H4 (cell line): ENCODE measurements around the gene ZNF10. TPM values are rescaled to one million over a fixed set of nuclear protein-coding genes. Genes with fewer than 3 reads are reported as not detected.

Experiments used
- DNase-seq: peaks from one replicate; pipeline ENCODE4 v3.0.0-alpha.2; 2015; ENCODE audit warnings: low spot score
- total RNA-seq: library from RNA; depleted of rRNA; stranded (reverse); fragments of >200 nt; shearing (Covaris generic); gene quantifications from 2 replicates; pipeline ENCODE4 v1.2.3, GENCODE V29; 2014; rRNA removed

ZNF10 gene
- 1.4 and 3.0 TPM in 2 replicates for total RNA-seq

GRCh38 chr12:133130038-133130807 is at the start of gene ZNF10, which contains the start of gene ZNF891:
ZNF10 (plus strand) TSS chr12:133130627; CDS start chr12:133144493, 13,866 bp downstream.
ZNF891 (minus strand) TSS chr12:133130274; CDS start chr12:133121918, 8,356 bp downstream.
- DNase-seq, result peak; percentile 91

- no peak for DNase-seq
Measured at GRCh38 chr12:133081159-133081780, 49.2 kb upstream of the ZNF10 start.

GRCh38 chr12:133083345-133083744 is 47.1 kb upstream of the ZNF10 start:
- no peak for DNase-seq

- DNase-seq, result no peak
Measured at GRCh38 chr12:133105620-133106019, 24.8 kb upstream of the ZNF10 start.

GRCh38 chr12:133106253-133106652 is 24.2 kb upstream of the ZNF10 start:
- DNase-seq, result no peak

- DNase-seq, result no peak
Measured at GRCh38 chr12:133107121-133107520, 23.3 kb upstream of the ZNF10 start.

- no peak for DNase-seq
Measured at GRCh38 chr12:133108150-133108549, 22.3 kb upstream of the ZNF10 start.

GRCh38 chr12:133120385-133121191 is 9.8 kb upstream of the ZNF10 start:
- DNase-seq, result no peak

- DNase-seq, result no peak
Measured at GRCh38 chr12:133124674-133125073, 5.8 kb upstream of the ZNF10 start.

- DNase-seq, result no peak
Measured at GRCh38 chr12:133129368-133130037, 924 bp upstream of the ZNF10 start.

GRCh38 chr12:133130808-133131128 is 341 bp downstream of the ZNF10 start:
- no peak for DNase-seq

- DNase-seq, result no peak
Measured at GRCh38 chr12:133135747-133136146, 5.3 kb downstream of the ZNF10 start.

GRCh38 chr12:133145981-133146380 is 15.6 kb downstream of the ZNF10 start:
- no peak for DNase-seq

GRCh38 chr12:133156125-133156690 is 25.8 kb downstream of the ZNF10 start:
- DNase-seq, result no peak

GRCh38 chr12:133165776-133166175 is 35.3 kb downstream of the ZNF10 start:
- no peak for DNase-seq

GRCh38 chr12:133172491-133172890 is 42.1 kb downstream of the ZNF10 start:
- DNase-seq, result no peak

GRCh38 chr12:133174901-133175300 is 44.5 kb downstream of the ZNF10 start:
- no peak for DNase-seq

- no peak for DNase-seq
Measured at GRCh38 chr12:133180669-133181068, 50.2 kb downstream of the ZNF10 start.

- DNase-seq, result peak; percentile 75
Measured at GRCh38 chr12:133181238-133181959, 51.0 kb downstream of the ZNF10 start, which contains the start of gene ZNF268. ZNF268 (plus strand) TSS chr12:133181495; CDS start chr12:133181998, 503 bp downstream.

- DNase-seq, result no peak
Measured at GRCh38 chr12:133190176-133190575, 59.7 kb downstream of the ZNF10 start.

GRCh38 chr12:133192847-133193246 is 62.4 kb downstream of the ZNF10 start:
- DNase-seq, result no peak
